Body of pancreas (tissue), 4 donors: ENCODE data around the gene PHTF2.

Source experiments
- POLR2A ChIP-seq, 3 donors: fragments of 450-650 bp; IDR thresholded peaks; one replicate each; pipeline ENCODE4 v1.6.1; 2016; ENCODE audit warnings: antibody characterized with exemption in 3 of 3, mild to moderate bottlenecking in 2 of 3
- TF ChIP-seq, protein P1 (sequence below), 7 experiments: fragments of 450-650 bp in 4 of 7; fragments of 200-600 bp in 3 of 7; sonication (generic) in 3 of 7; IDR thresholded peaks; one replicate each; pipeline ENCODE4 v1.5.1; 2016 to 2019; ENCODE audit warnings: antibody characterized with exemption in 7 of 7

GRCh38 chr7:77993838-77994237 is 195.3 kb downstream of the PHTF2 start:
- TF ChIP-seq, protein P1, sequence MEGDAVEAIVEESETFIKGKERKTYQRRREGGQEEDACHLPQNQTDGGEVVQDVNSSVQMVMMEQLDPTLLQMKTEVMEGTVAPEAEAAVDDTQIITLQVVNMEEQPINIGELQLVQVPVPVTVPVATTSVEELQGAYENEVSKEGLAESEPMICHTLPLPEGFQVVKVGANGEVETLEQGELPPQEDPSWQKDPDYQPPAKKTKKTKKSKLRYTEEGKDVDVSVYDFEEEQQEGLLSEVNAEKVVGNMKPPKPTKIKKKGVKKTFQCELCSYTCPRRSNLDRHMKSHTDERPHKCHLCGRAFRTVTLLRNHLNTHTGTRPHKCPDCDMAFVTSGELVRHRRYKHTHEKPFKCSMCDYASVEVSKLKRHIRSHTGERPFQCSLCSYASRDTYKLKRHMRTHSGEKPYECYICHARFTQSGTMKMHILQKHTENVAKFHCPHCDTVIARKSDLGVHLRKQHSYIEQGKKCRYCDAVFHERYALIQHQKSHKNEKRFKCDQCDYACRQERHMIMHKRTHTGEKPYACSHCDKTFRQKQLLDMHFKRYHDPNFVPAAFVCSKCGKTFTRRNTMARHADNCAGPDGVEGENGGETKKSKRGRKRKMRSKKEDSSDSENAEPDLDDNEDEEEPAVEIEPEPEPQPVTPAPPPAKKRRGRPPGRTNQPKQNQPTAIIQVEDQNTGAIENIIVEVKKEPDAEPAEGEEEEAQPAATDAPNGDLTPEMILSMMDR (IDR thresholded peaks at IDR 0.05), result no peak
- no peak for TF ChIP-seq POLR2A (IDR thresholded peaks at IDR 0.05)
